Activated CD8-positive, alpha-beta memory T cell treated with anti-CD3 and anti-CD28 coated beads for 24 hours (primary cell): Measurements from ENCODE around the gene LILRA2.
"Not testable (repeated sequence)": the region's sequence is repeated elsewhere in the genome, so short reads cannot be mapped to it uniquely, and the experiment has no call there.

Source experiments
- DNase-seq: peaks from one replicate; pipeline ENCODE4 v3.0.0-alpha.2; 2020

LILRA2 gene

GRCh38 chr19:54612428-54612827, 38.8 kb downstream of the LILRA2 start:
- DNase-seq, result no peak

GRCh38 chr19:54614726-54615125, 41.1 kb downstream of the LILRA2 start:
- no peak for DNase-seq

GRCh38 chr19:54616057-54616456, 42.5 kb downstream of the LILRA2 start:
- DNase-seq, result no peak

- no peak for DNase-seq
These were observed 43.4 kb downstream of the LILRA2 start for GRCh38 chr19:54616821-54617560.

GRCh38 chr19:54620464-54620863, 46.9 kb downstream of the LILRA2 start:
- DNase-seq, result no peak

- DNase-seq, result no peak
These were observed 48.8 kb downstream of the LILRA2 start for GRCh38 chr19:54622431-54622830.

GRCh38 chr19:54624234-54624633, 50.6 kb downstream of the LILRA2 start:
- DNase-seq, result not testable (repeated sequence)

GRCh38 chr19:54624934-54625730, 51.5 kb downstream of the LILRA2 start:
- DNase-seq, result not testable (repeated sequence)

- DNase-seq, result no peak
These were observed 53.2 kb downstream of the LILRA2 start for GRCh38 chr19:54626757-54627156.

GRCh38 chr19:54627912-54628311, 54.3 kb downstream of the LILRA2 start:
- not testable (repeated sequence) for DNase-seq

- not testable (repeated sequence) for DNase-seq
These were observed 56.7 kb downstream of the LILRA2 start, which contains the start of gene LILRB1 for GRCh38 chr19:54630262-54630661. LILRB1 (plus strand) TSS chr19:54630484; CDS start chr19:54631074, 590 bp downstream.

- no peak for DNase-seq
These were observed 57.2 kb downstream of the LILRA2 start for GRCh38 chr19:54630782-54631181.

GRCh38 chr19:54631489-54632337, 58.1 kb downstream of the LILRA2 start:
- not testable (repeated sequence) for DNase-seq

- DNase-seq, result not testable (repeated sequence)
These were observed 58.9 kb downstream of the LILRA2 start for GRCh38 chr19:54632517-54632916.

GRCh38 chr19:54633401-54633800, 59.8 kb downstream of the LILRA2 start:
- DNase-seq, result no peak

GRCh38 chr19:54636081-54636480, 62.5 kb downstream of the LILRA2 start:
- DNase-seq, result not testable (repeated sequence)

- DNase-seq, result no peak
These were observed 65.1 kb downstream of the LILRA2 start for GRCh38 chr19:54638683-54639082.
